Endothelial cell of umbilical vein (primary cell): ENCODE data around the gene CLDN2. TPM values are rescaled to one million over a fixed set of nuclear protein-coding genes. Genes with fewer than 3 reads are reported as not detected.
"Not testable (repeated sequence)": the region's sequence is repeated elsewhere in the genome, so short reads cannot be mapped to it uniquely, and the experiment has no call there.

Source experiments
- BruUV-seq: library from RNA; stranded (reverse); fragments of 400-500 nt; replicated peaks from 2 replicates; lab custom pipeline; 2021; lab: Mats Ljungman, UMichigan
- CTCF ChIA-PET: fragments of 300-600, 350-600 bp; sonication (Branson Sonifier 250); formaldehyde crosslinking; loops from one replicate; lab custom pipeline; 2021; ENCODE audit warnings: antibody characterized with exemption, inconsistent platforms; lab: Charles Lee
- POLR2A ChIA-PET: fragments of 300-600, 350-600 bp; sonication (Branson Sonifier 250); formaldehyde crosslinking; loops from one replicate; lab custom pipeline; 2021; ENCODE audit warnings: antibody characterized with exemption, inconsistent platforms; lab: Charles Lee
- DNase-seq: peaks from one replicate; pipeline ENCODE4 v3.0.0-alpha.2; 2011; ENCODE audit warnings: low read depth, low spot score
- FAIRE-seq: peaks from 2 replicates; lab custom pipeline; 2011; peaks lifted over from hg19 to GRCh38; lab: Jason Lieb, UNC
- H2AFZ ChIP-seq: 2 replicates; pipeline ENCODE4 v1.6.0; 2012; ENCODE audit warnings: low read depth, low read length, control low read depth, inconsistent platforms
- H3K27ac ChIP-seq: 2 replicates; pipeline ENCODE4 v1.5.1; 2011; ENCODE audit warnings: low read depth, mild to moderate bottlenecking, control low read depth, low read length, moderate library complexity; ENCODE audit not compliant: insufficient read depth
- H3K27me3 ChIP-seq, 2 experiments: 2 replicates each; pipeline versions ENCODE4 v1.6.0 to v1.6.1; 2011; ENCODE audit warnings: low read length in 2 of 2, mixed read lengths in 1 of 2; ENCODE audit not compliant: control insufficient read depth in 2 of 2, insufficient read depth in 2 of 2
- H3K36me3 ChIP-seq, 2 experiments: 2 replicates in 1 of 2; 3 replicates in 1 of 2; pipeline ENCODE4 v1.5.1; 2011; ENCODE audit warnings: low read length in 2 of 2, mild to moderate bottlenecking in 1 of 2, moderate library complexity in 1 of 2; ENCODE audit not compliant: control insufficient read depth in 2 of 2, insufficient read depth in 2 of 2; ENCODE audit errors: extremely low read depth in 1 of 2
- H3K4me1 ChIP-seq: 3 replicates; pipeline ENCODE4 v1.5.1; 2011; ENCODE audit warnings: mild to moderate bottlenecking, low read length; ENCODE audit not compliant: control insufficient read depth, insufficient read depth; ENCODE audit errors: extremely low read depth
- H3K4me2 ChIP-seq: 2 replicates; pipeline ENCODE4 v1.6.1; 2011; ENCODE audit warnings: low read length, control low read depth, mixed read lengths; ENCODE audit not compliant: insufficient read depth
- H3K4me3 ChIP-seq, 3 experiments: fragments of 200-600 bp in 1 of 3; sonication (generic), shearing (Covaris generic) in 1 of 3; replicated peaks in 1 of 3; 2 replicates each; pipeline ENCODE4 v1.5.1; 2011 to 2016; ENCODE audit warnings: control low read depth in 3 of 3, low read length in 3 of 3, mild to moderate bottlenecking in 2 of 3, inconsistent platforms in 1 of 3, low read depth in 1 of 3, moderate library complexity in 1 of 3; ENCODE audit not compliant: insufficient read depth in 1 of 3
- H3K79me2 ChIP-seq: 2 replicates; pipeline ENCODE4 v1.6.0; 2012; ENCODE audit warnings: low read length, inconsistent platforms; ENCODE audit not compliant: control insufficient read depth, insufficient read depth
- H3K9ac ChIP-seq: replicated peaks from 2 replicates; pipeline ENCODE3; 2011; ENCODE audit warnings: low read length, control low read depth; ENCODE audit not compliant: insufficient read depth; ENCODE audit errors: extremely low read depth
- H3K9me1 ChIP-seq: replicated peaks from 3 replicates; pipeline ENCODE4 v1.6.0; 2011; ENCODE audit warnings: mild to moderate bottlenecking, low read length; ENCODE audit not compliant: control insufficient read depth, insufficient read depth; ENCODE audit errors: extremely low read depth
- H3K9me3 ChIP-seq: replicated peaks from 2 replicates; pipeline ENCODE4 v1.5.1; 2012; ENCODE audit warnings: low read length, inconsistent platforms; ENCODE audit not compliant: control insufficient read depth, insufficient read depth
- H4K20me1 ChIP-seq: replicated peaks from 2 replicates; pipeline ENCODE3; 2011; ENCODE audit warnings: mild to moderate bottlenecking, low read length; ENCODE audit not compliant: control insufficient read depth, insufficient read depth; ENCODE audit errors: extremely low read depth
- CTCF ChIP-seq, 2 donors: IDR thresholded peaks; 1 replicate in 1 of 2; 2 replicates in 1 of 2; pipeline ENCODE4 v1.5.1; 2011; ENCODE audit warnings: low read length in 2 of 2, mild to moderate bottlenecking in 2 of 2, moderate library complexity in 2 of 2, control low read depth in 1 of 2, inconsistent platforms in 1 of 2, low read depth in 1 of 2; ENCODE audit not compliant: insufficient read depth in 1 of 2; ENCODE audit errors: extremely low read depth in 1 of 2
- EZH2 ChIP-seq: IDR thresholded peaks from 2 replicates; pipeline ENCODE4 v1.6.1; 2012; ENCODE audit warnings: borderline replicate concordance, low read depth, mild to moderate bottlenecking, moderate library complexity, low read length, inconsistent platforms; ENCODE audit not compliant: severe bottlenecking
- FOS ChIP-seq: IDR thresholded peaks from 2 replicates; pipeline ENCODE4 v1.6.1; 2011; ENCODE audit warnings: mild to moderate bottlenecking, low read length, moderate library complexity, borderline replicate concordance; ENCODE audit not compliant: insufficient read depth
- GATA2 ChIP-seq: IDR thresholded peaks from 2 replicates; pipeline ENCODE4 v1.7.0; 2011; ENCODE audit warnings: low read depth, mild to moderate bottlenecking, moderate library complexity, mixed read lengths, low read length; ENCODE audit not compliant: insufficient read length, insufficient read depth
- JUN ChIP-seq: IDR thresholded peaks from 2 replicates; pipeline ENCODE4 v1.6.1; 2011; ENCODE audit warnings: borderline replicate concordance, low read depth; ENCODE audit not compliant: insufficient read length, insufficient read depth
- MAX ChIP-seq: IDR thresholded peaks from 2 replicates; pipeline ENCODE4 v1.6.1; 2011; ENCODE audit not compliant: insufficient read depth, insufficient read length
- MYC ChIP-seq: IDR thresholded peaks from one replicate; pipeline ENCODE4 v1.6.1; 2011; ENCODE audit warnings: mild to moderate bottlenecking, low read depth, low read length
- POLR2A ChIP-seq: IDR thresholded peaks from 2 replicates; pipeline ENCODE4 v1.6.1; 2012; ENCODE audit warnings: low read depth, mild to moderate bottlenecking, control low read depth, low read length
- POLR2AphosphoS5 ChIP-seq: IDR thresholded peaks from 2 replicates; pipeline ENCODE4 v1.6.1; 2012; ENCODE audit warnings: low read depth, mild to moderate bottlenecking, control low read depth, low read length, moderate library complexity; ENCODE audit not compliant: insufficient read depth
- dilution Hi-C: fragments of 300-500 bp; cut with MboI; formaldehyde crosslinking; loops from one replicate; pipeline ENCODE4 v1.15.0; 2019; ENCODE audit warnings: low sequenced_read_pairs; ENCODE audit not compliant: extremely low pct_ligation_motif_present
- intact Hi-C: fragments of 100-400 bp; cut with micrococcal nuclease; formaldehyde crosslinking; loops from one replicate; pipeline ENCODE4 v1.10.0; 2022
- polyA plus RNA-seq, 4 experiments: library from polyadenylated mRNA; depleted of rRNA in 3 of 4; stranded (reverse) in 3 of 4; unstranded in 1 of 4; fragments of >200 nt; gene quantifications; 2 replicates each; pipeline versions ENCODE4 v1.2.1 to v1.2.3, GENCODE V29; 2011 to 2012; ENCODE audit warnings: missing spikeins in 1 of 4
- total RNA-seq: library from RNA; stranded (reverse); gene quantifications from 2 replicates; pipeline ENCODE4 v1.2.3, GENCODE V29; 2021

Gene CLDN2
- total and polyA plus RNA-seq, 2 donors (not counting 3 experiments of a cell fraction or from before 2014, with no cell fraction given) = not detected

DNA sequence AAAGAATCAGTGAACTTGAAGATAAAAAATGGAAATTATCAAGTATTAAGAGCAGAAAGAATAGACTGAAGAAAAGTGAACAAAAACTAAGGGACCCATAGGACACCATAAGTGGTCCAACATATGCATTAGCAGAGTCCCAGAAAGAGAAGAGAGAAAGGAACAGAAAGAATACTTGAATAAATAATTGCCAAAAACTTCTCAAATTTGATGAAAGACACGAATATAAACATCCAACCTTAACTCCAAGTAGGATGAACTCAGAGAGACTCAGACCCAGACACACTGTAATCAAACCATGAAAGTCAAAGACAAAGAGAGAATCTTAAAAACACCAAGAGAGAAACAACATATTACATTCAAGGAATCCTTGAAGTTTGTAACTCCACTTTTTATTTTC lies 44.1 kb downstream of the CLDN2 start:
- no TSS peak for BruUV-seq
- Histone ChIP-seq H3K9me3 (no peaks in the 10 kb centered on the region), H2AFZ (no peak overlapping the region), H3K4me1 (no peaks in the 10 kb centered on the region), H3K9ac (no peak overlapping the region), H3K79me2 (no peaks in the 10 kb centered on the region), H3K27me3 (no peaks in the 10 kb centered on the region), H3K4me3 (no peak overlapping the region), H3K27ac (no peak overlapping the region), H3K36me3 (peaks cover 0 to 2% of the 10 kb centered on the region in 2 experiments), H3K4me2 (no peak overlapping the region), H3K9me1 (no peaks in the 10 kb centered on the region), H4K20me1 (no peaks in the 10 kb centered on the region)
- FAIRE-seq = no peak
- POLR2A ChIA-PET = no interaction called here
- intact Hi-C loops = no loop called here
- dilution Hi-C loops = no loop called here
- DNase-seq = no peak
- TF ChIP-seq GATA2 (no peak), POLR2A (no peak), POLR2AphosphoS5 (no peak), CTCF (IDR thresholded peaks at IDR 0.05; ENCODE audit: extremely low read depth in 1 of 2, insufficient read depth in 1 of 2, low read depth in 1 of 2, low read length in 2 of 2) (no peak), FOS (no peak), MYC (no peak), EZH2 (no peak), JUN (no peak), MAX (no peak)
- CTCF ChIA-PET = interaction anchor here (7.3 kb wide), 1 partner anchor 72 kb away, joined by 121 read pairs; no protein-coding TSS in a partner anchor

- H4K20me1 ChIP-seq, H3K27ac ChIP-seq, H3K36me3 ChIP-seq, H3K79me2 ChIP-seq, H3K4me3 ChIP-seq, intact Hi-C loops, H2AFZ ChIP-seq, H3K4me1 ChIP-seq, H3K9ac ChIP-seq, DNase-seq, dilution Hi-C loops, H3K27me3 ChIP-seq, POLR2A ChIA-PET, FAIRE-seq, BruUV-seq, H3K9me1 ChIP-seq, H3K9me3 ChIP-seq, H3K4me2 ChIP-seq: not testable (repeated sequence)
- CTCF ChIA-PET = interaction anchor here (1.4 kb wide), 1 partner anchor 68 kb away, joined by 3 read pairs; no protein-coding TSS in a partner anchor
Measured at GRCh38 chrX:106966547-106966946, 46.3 kb downstream of the CLDN2 start.
